Activated CD8-positive, alpha-beta memory T cell treated with anti-CD3 and anti-CD28 coated beads for 36 hours (primary cell): ENCODE results near the gene TMEM200B. TPM values are rescaled to one million over a fixed set of nuclear protein-coding genes. Genes with fewer than 3 reads are reported as not detected.
"Not testable (repeated sequence)": the region's sequence is repeated elsewhere in the genome, so short reads cannot be mapped to it uniquely, and the experiment has no call there.

Experiments used
- CTCF ChIA-PET: fragments of 350-600 bp; sonication (Branson Sonifier 250); formaldehyde crosslinking; loops from one replicate; lab custom pipeline; 2021; ENCODE audit warnings: antibody characterized with exemption; lab: Charles Lee
- POLR2A ChIA-PET: fragments of 350-600 bp; sonication (Branson Sonifier 250); formaldehyde crosslinking; loops from one replicate; lab custom pipeline; 2021; ENCODE audit warnings: antibody characterized with exemption; lab: Charles Lee
- total RNA-seq, 2 experiments: library from RNA; stranded (reverse); gene quantifications; one replicate each; pipeline ENCODE4 v1.2.3, GENCODE V29; 2021

The TMEM200B gene
- total RNA-seq, 2 experiments from 2014 or later: 0.94 to 0.97 TPM

DNA sequence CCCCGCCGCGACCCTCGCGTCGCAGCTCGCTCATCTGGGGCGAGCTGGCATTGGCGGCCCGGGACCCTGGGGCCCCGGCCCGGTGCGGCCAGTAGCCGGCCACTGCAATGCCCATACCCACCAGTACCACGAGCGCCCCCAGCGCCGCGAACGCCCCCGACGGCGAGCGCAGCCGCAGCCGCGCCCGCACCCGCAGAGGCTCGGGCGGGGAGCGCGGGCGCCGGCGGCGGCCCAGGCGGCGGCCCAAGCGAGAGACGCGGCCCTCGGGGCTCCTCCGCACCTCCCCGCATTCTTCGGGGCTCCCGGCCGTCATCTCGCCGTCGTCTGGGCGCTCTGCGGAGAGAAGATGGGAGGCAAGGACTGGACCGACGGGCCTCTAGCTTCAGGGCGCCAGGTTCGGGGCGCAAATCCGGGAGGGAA lies 2.2 kb downstream of the TMEM200B start:
- ChIA-PET CTCF (interaction anchor here (1.0 to 1.2 kb wide), 2 partner anchors 80 to 240 kb away, joined by 3 to 4 read pairs; no protein-coding TSS in a partner anchor), POLR2A (interaction anchor here (1.0 kb wide), 1 partner anchor 61 kb away, joined by 3 read pairs; the partner anchor contains the start of gene SRSF4)

DNA sequence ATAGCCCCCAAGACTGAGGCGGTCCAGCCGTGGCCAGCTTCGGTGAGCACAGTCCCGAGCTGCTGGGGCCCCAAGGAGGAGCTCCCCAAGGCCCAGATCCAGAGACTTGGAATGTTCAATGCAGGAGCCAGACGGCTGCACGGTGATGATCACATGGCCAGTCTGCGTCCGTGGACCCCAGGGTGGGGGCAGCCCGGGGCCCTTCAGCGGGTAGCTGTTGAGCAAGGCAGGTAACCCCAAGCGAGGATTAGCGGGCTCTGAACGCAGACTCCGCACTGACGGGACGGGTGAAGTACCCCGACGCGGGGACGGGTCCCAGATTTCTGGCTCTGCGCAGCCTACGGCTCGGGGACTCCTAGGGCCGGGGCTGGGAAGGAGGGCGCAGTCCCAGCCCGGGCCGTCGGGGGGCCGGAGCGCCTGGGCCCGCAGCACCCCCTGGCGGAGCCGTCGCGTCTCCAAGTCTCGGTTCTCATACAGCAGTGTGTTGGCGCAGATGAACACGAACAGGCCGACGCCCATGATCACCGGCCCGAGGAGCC lies 2.7 kb downstream of the TMEM200B start:
- POLR2A ChIA-PET: no interaction called here
- CTCF ChIA-PET: interaction anchor here (0.6 to 1.2 kb wide), 3 partner anchors 80 to 239 kb away, joined by 3 to 4 read pairs (median 4); no protein-coding TSS in a partner anchor

DNA sequence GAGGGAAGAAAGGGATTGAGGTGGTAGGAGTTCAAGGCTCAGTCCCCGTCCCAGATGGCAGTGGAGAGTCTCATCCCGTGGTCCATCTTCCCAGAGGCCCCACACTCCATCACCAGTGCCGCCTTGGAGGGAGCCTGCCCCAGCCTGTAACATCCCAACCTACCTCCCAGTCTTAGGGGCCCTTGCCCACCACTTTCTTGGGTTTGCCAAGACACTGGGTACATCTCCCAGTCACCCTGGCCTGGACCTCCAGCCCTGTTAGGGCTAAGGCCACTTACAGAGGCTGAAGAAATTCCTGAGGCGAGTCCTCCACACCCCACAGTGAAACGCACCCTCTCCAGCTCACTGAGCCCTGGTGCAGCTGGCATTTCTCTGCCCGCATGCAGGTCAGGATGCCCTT lies 3.3 kb downstream of the TMEM200B start:
- POLR2A ChIA-PET: no interaction called here

DNA sequence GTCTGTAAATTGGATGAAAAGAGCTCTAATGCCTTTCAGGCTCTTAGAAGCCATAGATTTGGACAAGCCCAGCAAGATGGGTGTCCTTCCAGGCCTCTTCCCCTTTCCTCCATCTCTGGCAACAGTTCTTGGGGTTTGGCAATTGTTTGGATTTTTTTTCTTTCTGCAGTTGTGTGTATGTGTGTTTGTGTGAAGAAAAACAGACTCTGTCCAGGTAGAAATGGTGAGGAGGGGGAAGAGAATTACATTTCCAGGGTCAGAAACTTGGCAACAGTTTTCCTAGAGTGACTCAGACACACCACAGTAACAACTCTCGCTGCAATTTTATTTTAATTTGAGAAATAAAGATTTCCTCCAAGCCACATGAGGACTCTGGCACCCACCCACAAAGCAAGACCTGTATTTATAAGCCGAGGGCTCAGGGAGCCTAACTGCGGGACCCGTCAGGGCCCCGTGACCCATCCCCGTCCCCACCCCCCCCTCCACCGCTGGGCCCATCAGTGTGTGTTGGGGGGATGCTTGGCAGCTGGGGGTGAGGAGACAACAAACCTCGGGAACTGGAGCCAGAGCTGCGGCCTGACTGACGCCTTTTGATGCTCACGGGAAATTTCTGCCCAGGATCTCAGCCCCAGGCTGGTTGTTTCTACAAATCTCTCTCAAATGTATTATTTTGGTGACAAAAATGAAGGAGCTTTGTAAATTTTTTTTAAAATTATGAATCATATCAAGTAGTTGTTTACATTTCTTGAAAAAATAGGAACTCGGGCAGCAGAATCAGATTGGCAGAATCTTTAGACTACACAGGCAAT lies 4.4 kb downstream of the TMEM200B start:
- ChIA-PET POLR2A (no interaction called here), CTCF (no interaction called here)

More for the DNA sequence above, 3.3 kb downstream of the TMEM200B start:
- CTCF ChIA-PET: interaction anchor here (0.6 to 1.0 kb wide), 2 partner anchors 79 to 114 kb away, joined by 3 to 4 read pairs; no protein-coding TSS in a partner anchor

GRCh38 chr1:29117381-29117780 lies 6.3 kb downstream of the TMEM200B start:
- POLR2A ChIA-PET: interaction anchor here (0.6 kb wide), 1 partner anchor 450 kb away, joined by 3 read pairs; no protein-coding TSS in a partner anchor
- CTCF ChIA-PET: no interaction called here

DNA sequence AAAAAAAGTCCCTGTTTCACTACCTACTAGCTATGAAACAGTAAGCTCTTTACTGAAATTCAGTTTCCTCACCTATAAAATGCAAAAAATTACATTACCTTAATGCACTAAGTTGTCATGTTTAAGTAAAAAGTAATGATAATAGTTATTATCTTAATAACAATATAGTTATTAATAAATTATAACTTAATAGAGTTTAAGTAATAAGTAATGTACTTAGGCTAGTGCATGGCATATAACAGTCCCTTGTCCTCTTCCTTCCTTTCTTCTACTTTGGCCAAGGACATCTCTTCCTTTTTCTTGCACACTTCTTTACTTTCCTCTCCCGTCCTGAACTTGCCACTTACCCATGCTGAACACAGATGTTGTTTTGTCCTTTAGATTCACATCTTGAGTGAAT lies 9.0 kb downstream of the TMEM200B start:
- ChIA-PET POLR2A (no interaction called here), CTCF (interaction anchor here (0.7 to 1.2 kb wide), 2 partner anchors 93 to 233 kb away, joined by 3 to 4 read pairs; no protein-coding TSS in a partner anchor)

DNA sequence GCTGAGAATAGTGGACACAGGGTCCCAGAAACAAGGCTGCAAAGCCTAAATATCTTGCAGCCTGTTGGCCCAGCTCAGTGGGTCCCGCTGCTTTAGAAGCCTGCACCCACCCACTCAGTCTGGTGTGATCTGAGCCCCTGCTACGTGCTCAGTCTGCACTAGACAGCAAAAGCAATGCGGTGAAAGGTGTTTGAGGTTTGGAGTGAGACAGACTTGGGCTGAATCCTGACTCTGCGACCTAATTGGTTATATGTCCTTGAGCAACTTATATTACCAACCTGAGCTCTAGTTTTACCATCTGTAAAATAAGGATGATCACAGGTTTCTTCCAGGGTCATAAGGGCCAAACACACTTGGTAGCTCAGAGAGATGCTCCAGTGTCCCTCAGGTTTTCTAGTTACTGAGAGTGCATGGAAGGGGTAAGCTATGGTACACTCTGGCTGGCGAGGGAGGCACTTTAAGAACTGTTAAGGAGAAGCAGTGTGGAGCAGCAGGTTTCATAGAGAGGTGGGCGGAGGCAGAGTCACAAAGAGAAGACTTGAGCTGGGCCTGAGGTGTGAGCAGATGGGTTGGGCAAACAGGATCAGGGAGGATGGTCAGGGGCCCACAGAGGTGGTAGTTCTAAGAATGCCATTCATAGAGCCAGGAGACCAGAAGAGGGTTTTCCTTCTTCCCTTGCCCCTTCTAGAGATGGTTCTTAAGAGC lies 10.1 kb downstream of the TMEM200B start:
- ChIA-PET POLR2A (no interaction called here), CTCF (no interaction called here)

- ChIA-PET POLR2A (no interaction called here), CTCF (interaction anchor here (1.1 kb wide), 1 partner anchor 55 kb away, joined by 3 read pairs; no protein-coding TSS in a partner anchor)
Observed at GRCh38 chr1:29112705-29113412, 10.8 kb downstream of the TMEM200B start.

GRCh38 chr1:29108041-29108440 lies 15.7 kb downstream of the TMEM200B start:
- ChIA-PET CTCF (interaction anchor here (0.6 kb wide), 1 partner anchor 214 kb away, joined by 3 read pairs; no protein-coding TSS in a partner anchor), POLR2A (interaction anchor here (0.6 kb wide), 1 partner anchor 20 kb away, joined by 3 read pairs; no protein-coding TSS in a partner anchor)

DNA sequence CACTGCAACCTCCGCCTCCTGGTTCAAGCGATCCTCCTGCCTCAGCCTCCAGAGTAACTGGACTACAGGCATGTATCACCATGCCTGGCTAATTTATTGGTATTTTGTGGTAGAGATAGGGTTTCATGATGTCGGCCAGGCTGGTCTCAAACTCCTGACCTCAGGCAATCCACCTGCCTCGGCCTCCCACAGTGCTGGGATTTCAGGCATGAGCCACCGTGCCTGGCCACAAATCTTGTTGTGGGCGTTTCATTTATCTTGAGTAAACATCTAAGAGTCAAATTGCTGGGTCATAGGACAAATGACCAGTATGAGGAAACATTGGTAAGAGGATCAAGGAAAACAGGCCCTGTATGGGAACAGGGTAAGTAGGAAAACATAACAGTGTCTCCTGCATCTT lies 17.9 kb downstream of the TMEM200B start:
- POLR2A ChIA-PET: no interaction called here

DNA sequence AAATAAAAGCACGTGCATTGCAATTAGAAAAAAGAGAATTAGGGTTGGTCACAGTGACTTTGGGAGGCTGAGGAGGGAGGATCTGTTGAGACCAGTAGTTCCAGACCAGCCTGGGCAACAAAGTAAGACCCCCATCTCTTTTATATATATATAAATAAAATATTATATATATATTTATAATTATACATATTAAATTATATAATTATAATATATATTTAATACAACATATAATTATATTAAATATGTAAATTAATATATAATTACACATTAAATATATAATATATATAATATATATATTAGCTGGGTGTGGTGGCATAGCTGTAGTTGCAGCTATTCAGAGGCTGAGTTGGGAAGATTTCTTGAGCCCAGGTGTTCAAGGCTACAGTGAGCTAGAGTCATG lies 23.2 kb downstream of the TMEM200B start:
- POLR2A ChIA-PET: interaction anchor here (1.1 kb wide), 1 partner anchor 24 kb away, joined by 3 read pairs; the partner anchor contains the start of gene TMEM200B

More for the DNA sequence above, 17.9 kb downstream of the TMEM200B start:
- CTCF ChIA-PET: no interaction called here

DNA sequence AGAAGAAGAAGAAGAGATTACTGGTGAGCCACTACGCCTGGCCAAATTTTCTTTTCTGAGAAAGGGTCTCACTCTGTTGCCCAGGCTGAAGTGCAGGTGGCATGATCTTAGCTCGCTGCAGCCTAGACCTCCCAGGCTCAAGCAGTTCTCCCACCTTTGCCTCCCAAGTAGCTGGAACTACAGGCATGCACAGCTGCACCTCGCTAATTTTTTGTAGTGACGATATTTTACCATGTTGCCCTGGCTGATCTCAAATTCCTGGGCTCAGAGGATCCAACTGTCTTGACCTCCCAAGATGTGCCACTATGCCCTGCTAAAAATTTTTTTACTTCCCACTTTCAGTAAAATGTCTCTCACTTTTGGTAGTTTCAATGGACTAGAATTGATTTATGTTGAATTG lies 24.4 kb downstream of the TMEM200B start:
- ChIA-PET POLR2A (interaction anchor here (1.1 kb wide), 1 partner anchor 25 kb away, joined by 3 read pairs; the partner anchor contains the start of gene TMEM200B), CTCF (no interaction called here)

More for the DNA sequence above, 23.2 kb downstream of the TMEM200B start:
- CTCF ChIA-PET: no interaction called here

GRCh38 chr1:29096231-29096886 lies 27.3 kb downstream of the TMEM200B start:
- ChIA-PET CTCF (interaction anchor here (0.8 to 1.7 kb wide), 2 partner anchors 85 to 219 kb away, joined by 3 to 4 read pairs; partner anchors contain the start of gene SRSF4), POLR2A (no interaction called here)

DNA sequence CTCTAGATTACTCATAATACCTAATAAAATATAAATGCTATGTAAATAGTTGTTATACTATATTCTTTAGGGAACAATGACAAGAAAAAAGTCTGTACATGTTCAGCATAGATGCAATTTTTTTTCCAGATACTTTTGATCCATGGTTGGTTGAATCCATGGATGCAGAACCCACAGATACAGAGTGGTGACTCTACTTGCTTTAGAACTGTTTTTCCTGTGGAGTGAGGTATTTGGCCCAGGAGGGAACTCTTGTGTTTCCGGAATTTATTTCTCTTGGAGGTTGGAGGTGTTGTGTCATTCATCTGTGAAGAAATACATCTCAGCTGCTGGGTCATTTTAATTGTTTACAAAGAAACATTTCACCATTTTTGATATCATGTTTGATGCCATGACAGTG lies 28.7 kb downstream of the TMEM200B start:
- CTCF ChIA-PET: no interaction called here

GRCh38 chr1:29094433-29094832 lies 29.3 kb downstream of the TMEM200B start:
- CTCF ChIA-PET: no interaction called here
- POLR2A ChIA-PET: no interaction called here

More for the DNA sequence above, 28.7 kb downstream of the TMEM200B start:
- POLR2A ChIA-PET: no interaction called here

- POLR2A ChIA-PET, CTCF ChIA-PET: not testable (repeated sequence)
Observed at GRCh38 chr1:29092704-29093103, 31.0 kb downstream of the TMEM200B start.

DNA sequence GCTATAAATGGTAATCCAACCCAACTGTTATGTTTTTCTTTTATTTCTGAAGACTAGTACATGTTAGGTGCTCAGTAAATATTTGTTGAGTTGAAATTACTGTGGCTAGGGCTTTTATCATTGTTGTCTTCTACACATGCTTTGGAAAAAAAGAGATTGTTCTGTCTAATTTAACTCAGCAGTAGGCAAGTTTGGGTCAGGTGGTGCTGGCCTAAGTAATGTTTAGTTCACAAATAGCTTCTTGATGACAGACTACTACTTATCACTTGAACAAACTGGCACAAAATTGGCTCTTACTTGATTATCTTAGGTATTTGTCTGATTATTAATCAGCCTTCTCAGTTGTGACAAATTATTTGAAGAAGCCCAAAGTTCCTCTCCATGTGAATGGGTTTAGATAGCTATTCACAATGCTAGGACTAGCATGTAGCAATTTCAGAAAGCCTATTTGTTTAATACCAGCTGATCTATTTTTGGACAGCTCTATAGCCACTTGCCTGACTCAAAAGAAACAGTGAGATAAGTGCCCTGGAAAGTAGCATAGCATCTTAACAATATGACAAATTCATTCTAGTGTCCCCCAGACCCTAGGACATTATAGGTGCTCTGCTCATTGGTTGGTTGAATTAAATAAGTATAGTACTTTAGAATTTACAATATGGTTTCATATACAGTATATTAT lies 32.6 kb downstream of the TMEM200B start:
- POLR2A ChIA-PET: no interaction called here
- CTCF ChIA-PET: no interaction called here

DNA sequence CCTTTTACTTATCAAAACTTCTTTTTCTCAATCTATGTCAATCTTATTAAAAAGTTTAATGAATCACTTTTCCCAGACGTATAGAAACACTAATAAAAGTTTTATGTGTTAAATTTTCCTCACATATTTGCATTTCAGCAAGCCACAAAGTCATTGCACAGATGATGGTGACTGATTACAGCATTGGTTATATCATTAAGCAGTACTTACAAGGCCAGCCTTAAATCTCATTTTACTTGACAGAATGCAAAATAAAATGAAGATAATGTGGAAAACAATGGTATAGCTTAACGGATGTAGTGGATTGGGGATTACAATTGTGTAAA lies 39.5 kb downstream of the TMEM200B start:
- CTCF ChIA-PET: no interaction called here
- POLR2A ChIA-PET: no interaction called here
